Neural cell (in vitro differentiated cells): ENCODE results near the gene IRF2BP1. TPM values are rescaled to one million over a fixed set of nuclear protein-coding genes. Genes with fewer than 3 reads are reported as not detected.

Experiments
- H2AFZ ChIP-seq: fragments of 200-600, 300-800 bp; sonication (generic), shearing (Covaris generic); 2 replicates; pipeline ENCODE4 v1.6.0; 2014; ENCODE audit warnings: low read depth, mild to moderate bottlenecking, antibody characterized with exemption, low read length, moderate library complexity
- H3F3A ChIP-seq: fragments of 200-600 bp; shearing (Covaris generic); 2 replicates; pipeline ENCODE4 v1.6.1; 2016; ENCODE audit warnings: mild to moderate bottlenecking, moderate library complexity, mixed read lengths, antibody characterized with exemption, low read length; ENCODE audit not compliant: insufficient read depth, poor library complexity, severe bottlenecking
- H3K27ac ChIP-seq: fragments of 200-600, 300-800 bp; sonication (generic), shearing (Covaris generic); 2 replicates; pipeline ENCODE4 v1.5.1; 2014; ENCODE audit warnings: mild to moderate bottlenecking, low read length, moderate library complexity
- H3K27me3 ChIP-seq: fragments of 300-800, 200-600 bp; sonication (generic), shearing (Covaris generic); 2 replicates; pipeline ENCODE4 v1.6.0; 2014; ENCODE audit warnings: mild to moderate bottlenecking, low read depth, low read length, moderate library complexity; ENCODE audit not compliant: insufficient read depth
- H3K36me3 ChIP-seq: fragments of 300-800, 200-600 bp; sonication (generic), shearing (Covaris generic); 2 replicates; pipeline ENCODE4 v1.5.1; 2014; ENCODE audit warnings: mild to moderate bottlenecking, antibody characterized with exemption, low read length, moderate library complexity; ENCODE audit not compliant: insufficient read depth
- H3K4me2 ChIP-seq: fragments of 300-800, 200-600 bp; sonication (generic), shearing (Covaris generic); 2 replicates; pipeline ENCODE4 v1.6.0; 2014; ENCODE audit warnings: mild to moderate bottlenecking, low read length
- H3K4me3 ChIP-seq: fragments of 300-800, 200-600 bp; sonication (generic), shearing (Covaris generic); 2 replicates; pipeline ENCODE4 v1.5.1; 2014; ENCODE audit warnings: mild to moderate bottlenecking, low read length, moderate library complexity
- H3K79me2 ChIP-seq: fragments of 200-600 bp; shearing (Covaris generic); replicated peaks from 2 replicates; pipeline ENCODE4 v1.6.0; 2014; ENCODE audit warnings: mild to moderate bottlenecking, low read length, moderate library complexity; ENCODE audit not compliant: insufficient read depth
- H3K9ac ChIP-seq: fragments of 300-800, 200-600 bp; sonication (generic), shearing (Covaris generic); 2 replicates; pipeline ENCODE4 v1.6.1; 2016; ENCODE audit warnings: mild to moderate bottlenecking, low read length, mixed read lengths
- H3K9me2 ChIP-seq: fragments of 200-600 bp; shearing (Covaris generic); 2 replicates; pipeline ENCODE4 v1.6.1; 2016; ENCODE audit warnings: mild to moderate bottlenecking, low read length, mixed read lengths; ENCODE audit not compliant: insufficient read depth
- H3K9me3 ChIP-seq: fragments of 200-600, 300-800 bp; sonication (generic), shearing (Covaris generic); 2 replicates; pipeline ENCODE4 v1.6.1; 2016; ENCODE audit warnings: mild to moderate bottlenecking, mixed run types, low read length, moderate library complexity, mixed read lengths
- H4K20me1 ChIP-seq: fragments of 200-600 bp; shearing (Covaris generic); 2 replicates; pipeline ENCODE4 v1.6.1; 2016; ENCODE audit warnings: mild to moderate bottlenecking, mixed run types; ENCODE audit not compliant: insufficient read depth
- CTCF ChIP-seq: fragments of 450-650 bp; IDR thresholded peaks from 2 replicates; pipeline ENCODE4 v1.5.1; 2014; ENCODE audit warnings: antibody characterized with exemption, mild to moderate bottlenecking, moderate library complexity; ENCODE audit not compliant: poor library complexity, severe bottlenecking
- EP300 ChIP-seq: fragments of 450-650 bp; conservative IDR thresholded peaks from 2 replicates; pipeline ENCODE4 v1.6.1; 2014; ENCODE audit warnings: antibody characterized with exemption, mild to moderate bottlenecking, moderate library complexity; ENCODE audit not compliant: poor library complexity, severe bottlenecking
- EZH2 ChIP-seq: fragments of 200-600, 300-800 bp; shearing (Covaris generic), sonication (generic); IDR thresholded peaks from 2 replicates; pipeline ENCODE4 v1.6.1; 2014; ENCODE audit warnings: antibody characterized with exemption, low read length, borderline replicate concordance, mild to moderate bottlenecking; ENCODE audit not compliant: insufficient read depth, poor library complexity, severe bottlenecking
- MXI1 ChIP-seq: fragments of 450-650 bp; conservative IDR thresholded peaks from 2 replicates; pipeline ENCODE4 v1.6.1; 2014; ENCODE audit warnings: antibody characterized with exemption, mild to moderate bottlenecking; ENCODE audit not compliant: poor library complexity, severe bottlenecking
- POLR2AphosphoS5 ChIP-seq: IDR thresholded peaks from 2 replicates; pipeline ENCODE4 v1.6.1; 2012
- RAD21 ChIP-seq: fragments of 450-650 bp; conservative IDR thresholded peaks from 2 replicates; pipeline ENCODE4 v1.6.1; 2014; ENCODE audit warnings: antibody characterized with exemption, mild to moderate bottlenecking, moderate library complexity
- REST ChIP-seq: IDR thresholded peaks from 2 replicates; pipeline ENCODE4 v1.6.1; 2012; ENCODE audit warnings: borderline replicate concordance
- SMC3 ChIP-seq: fragments of 450-650 bp; conservative IDR thresholded peaks from 2 replicates; pipeline ENCODE4 v1.6.1; 2014; ENCODE audit warnings: antibody characterized with exemption, mild to moderate bottlenecking, moderate library complexity; ENCODE audit not compliant: poor library complexity
- TAF1 ChIP-seq: IDR thresholded peaks from 2 replicates; pipeline ENCODE4 v1.6.1; 2012; ENCODE audit warnings: low read depth
- polyA plus RNA-seq: library from polyadenylated mRNA; depleted of rRNA; stranded (reverse); fragments of >200 nt; gene quantifications from 2 replicates; pipeline ENCODE4 v1.2.3, GENCODE V29; 2014

The IRF2BP1 gene
- polyA plus RNA-seq, 1 donor from 2014 or later = 26.9 TPM

GRCh38 chr19:45906221-45906620, 20.3 kb upstream of the IRF2BP1 start:
- TF ChIP-seq EP300 (no peak), RAD21 (no peak), SMC3 (no peak), EZH2 (no peak), MXI1 (no peak), CTCF (no peak)
- no peak overlapping the region for H3K9ac ChIP-seq
- no peaks in the 10 kb centered on the region for H3K9me2 ChIP-seq
- H3K79me2 ChIP-seq = no peaks in the 10 kb centered on the region
- H3K9me3 ChIP-seq = no peaks in the 10 kb centered on the region
- no peaks in the 10 kb centered on the region for H3K36me3 ChIP-seq
- H4K20me1 ChIP-seq = no peaks in the 10 kb centered on the region
- no peak overlapping the region for H3K27ac ChIP-seq
- no peaks in the 10 kb centered on the region for H3K27me3 ChIP-seq
- H3F3A ChIP-seq = no peaks in the 10 kb centered on the region
- no peak overlapping the region for H3K4me3 ChIP-seq
- H2AFZ ChIP-seq = no peak overlapping the region
- H3K4me2 ChIP-seq = no peak overlapping the region

- Histone ChIP-seq H3K9ac (no peak overlapping the region), H3K4me2 (no peak overlapping the region)
- TF ChIP-seq EP300 = no peak
- no peak for TF ChIP-seq TAF1
These were observed 19.1 kb upstream of the IRF2BP1 start for GRCh38 chr19:45905011-45905410.

GRCh38 chr19:45902651-45903625, 17.0 kb upstream of the IRF2BP1 start:
- Histone ChIP-seq H3K9ac (peak overlapping the region; percentile 83), H3K27ac (peak overlapping the region; percentile 89)

More at GRCh38 chr19:45905011-45905410, 19.1 kb upstream of the IRF2BP1 start:
- Histone ChIP-seq H3K27ac (no peak overlapping the region), H3F3A (no peaks in the 10 kb centered on the region), H3K36me3 (no peaks in the 10 kb centered on the region), H2AFZ (no peak overlapping the region), H3K27me3 (no peaks in the 10 kb centered on the region), H3K79me2 (no peaks in the 10 kb centered on the region), H3K9me2 (no peaks in the 10 kb centered on the region), H4K20me1 (no peaks in the 10 kb centered on the region), H3K9me3 (no peaks in the 10 kb centered on the region), H3K4me3 (no peak overlapping the region)

More at GRCh38 chr19:45902651-45903625, 17.0 kb upstream of the IRF2BP1 start:
- H3K9me2 ChIP-seq = no peaks in the 10 kb centered on the region
- H3K36me3 ChIP-seq = no peaks in the 10 kb centered on the region
- H3K27me3 ChIP-seq = no peaks in the 10 kb centered on the region
- H3K4me3 ChIP-seq = peak overlapping the region; percentile 84
- TF ChIP-seq CTCF (peak; percentile 58), TAF1 (peak; percentile 25), REST (peak; percentile 54), SMC3 (peak; percentile 57), MXI1 (peak; percentile 93), EZH2 (no peak), EP300 (peak; percentile 36), POLR2AphosphoS5 (peak; percentile 93), RAD21 (peak; percentile 56)
- H3F3A ChIP-seq = no peaks in the 10 kb centered on the region
- peak overlapping the region; percentile 68 for H2AFZ ChIP-seq
- no peaks in the 10 kb centered on the region for H3K9me3 ChIP-seq
- H4K20me1 ChIP-seq = no peaks in the 10 kb centered on the region
- H3K4me2 ChIP-seq = peak overlapping the region; percentile 78
- no peaks in the 10 kb centered on the region for H3K79me2 ChIP-seq
